ENCODE measurements around the gene C1QTNF3.

DNA sequence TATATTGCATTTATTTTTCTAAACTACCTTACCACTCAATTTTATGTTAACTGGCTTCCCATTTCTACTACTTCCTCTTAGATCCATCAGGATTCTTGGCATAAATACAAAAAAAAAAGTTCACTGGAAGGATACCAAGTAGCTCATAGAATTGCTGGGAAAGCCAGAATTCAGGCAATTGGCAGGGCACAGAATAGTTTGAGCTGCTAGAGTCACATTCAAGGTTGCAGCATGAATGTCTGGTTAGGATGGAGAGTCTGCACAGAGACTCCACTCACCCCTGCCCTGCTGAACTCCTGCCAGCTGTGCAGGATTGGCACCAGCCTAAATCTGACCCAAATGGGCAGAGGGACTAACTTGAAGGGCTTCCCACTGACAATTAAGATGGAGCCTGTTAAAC, 30.2 kb downstream of the C1QTNF3 start:
- TF ChIP-seq, protein P1, sequence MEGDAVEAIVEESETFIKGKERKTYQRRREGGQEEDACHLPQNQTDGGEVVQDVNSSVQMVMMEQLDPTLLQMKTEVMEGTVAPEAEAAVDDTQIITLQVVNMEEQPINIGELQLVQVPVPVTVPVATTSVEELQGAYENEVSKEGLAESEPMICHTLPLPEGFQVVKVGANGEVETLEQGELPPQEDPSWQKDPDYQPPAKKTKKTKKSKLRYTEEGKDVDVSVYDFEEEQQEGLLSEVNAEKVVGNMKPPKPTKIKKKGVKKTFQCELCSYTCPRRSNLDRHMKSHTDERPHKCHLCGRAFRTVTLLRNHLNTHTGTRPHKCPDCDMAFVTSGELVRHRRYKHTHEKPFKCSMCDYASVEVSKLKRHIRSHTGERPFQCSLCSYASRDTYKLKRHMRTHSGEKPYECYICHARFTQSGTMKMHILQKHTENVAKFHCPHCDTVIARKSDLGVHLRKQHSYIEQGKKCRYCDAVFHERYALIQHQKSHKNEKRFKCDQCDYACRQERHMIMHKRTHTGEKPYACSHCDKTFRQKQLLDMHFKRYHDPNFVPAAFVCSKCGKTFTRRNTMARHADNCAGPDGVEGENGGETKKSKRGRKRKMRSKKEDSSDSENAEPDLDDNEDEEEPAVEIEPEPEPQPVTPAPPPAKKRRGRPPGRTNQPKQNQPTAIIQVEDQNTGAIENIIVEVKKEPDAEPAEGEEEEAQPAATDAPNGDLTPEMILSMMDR (conservative IDR thresholded peaks at IDR 0.05; ENCODE audit: low read depth, low read length) = no peak
- no peak for TF ChIP-seq EZH2 (IDR thresholded peaks at IDR 0.05; ENCODE audit: borderline replicate concordance, low read depth, low read length, poor library complexity, severe bottlenecking)

Data from A673 (cell line).